HUES64 (cell line): ENCODE results near the gene CCNA1.

ENCODE experiments used
- H3K27ac ChIP-seq: 2 replicates; pipeline ENCODE4 v1.7.0; 2013; ENCODE audit warnings: low read depth, low read length, inconsistent platforms
- H3K27me3 ChIP-seq: 2 replicates; pipeline ENCODE4 v1.6.1; 2013; ENCODE audit warnings: mild to moderate bottlenecking, low read length; ENCODE audit not compliant: insufficient read depth
- H3K36me3 ChIP-seq: 2 replicates; pipeline ENCODE4 v1.6.1; 2013; ENCODE audit warnings: mild to moderate bottlenecking, low read length; ENCODE audit not compliant: insufficient read depth
- H3K4me1 ChIP-seq: 2 replicates; pipeline ENCODE4 v1.6.1; 2013; ENCODE audit warnings: mild to moderate bottlenecking, low read length, moderate library complexity; ENCODE audit not compliant: insufficient read depth
- H3K4me3 ChIP-seq: 2 replicates; pipeline ENCODE4 v1.5.1; 2013; ENCODE audit warnings: mild to moderate bottlenecking, low read length, moderate library complexity
- H3K9ac ChIP-seq: 2 replicates; pipeline ENCODE4 v1.6.1; 2013; ENCODE audit warnings: mild to moderate bottlenecking, low read depth, low read length
- H3K9me3 ChIP-seq: 2 replicates; pipeline ENCODE4 v1.6.1; 2013; ENCODE audit warnings: low read depth, low read length; ENCODE audit not compliant: insufficient read depth
- WGBS: fragments of 150-250, 120-280 bp; methylation state at CpG from one replicate; pipeline ENCODE4 v1.1.7; 2013; ENCODE audit warnings: missing lambda C conversion rate; 5-methylcytosine and 5-hydroxymethylcytosine counted together

Gene CCNA1

GRCh38 chr13:36454121-36454520 is 21.8 kb downstream of the CCNA1 start:
- no peaks in the 10 kb centered on the region for H3K36me3 ChIP-seq
- no peak overlapping the region for H3K9ac ChIP-seq
- no peaks in the 10 kb centered on the region for H3K9me3 ChIP-seq
- no peaks in the 10 kb centered on the region for H3K27me3 ChIP-seq
- no peak overlapping the region for H3K27ac ChIP-seq
- 98% methylated on average over 1 of the region's 1 CpG for WGBS
- H3K4me1 ChIP-seq: peaks cover 18% of the 10 kb centered on the region
- no peak overlapping the region for H3K4me3 ChIP-seq

- Histone ChIP-seq H3K36me3 (no peaks in the 10 kb centered on the region), H3K27me3 (no peaks in the 10 kb centered on the region), H3K9me3 (no peaks in the 10 kb centered on the region), H3K9ac (no peak overlapping the region), H3K4me1 (peaks cover 18% of the 10 kb centered on the region), H3K4me3 (no peak overlapping the region), H3K27ac (no peak overlapping the region)
- WGBS: 81% methylated on average over 3 of the region's 3 CpGs
These were observed 22.7 kb downstream of the CCNA1 start for GRCh38 chr13:36454987-36455386.

- 78% methylated on average over 2 of the region's 2 CpGs for WGBS
- peaks cover 18% of the 10 kb centered on the region for H3K4me1 ChIP-seq
- H3K9ac ChIP-seq: no peak overlapping the region
- H3K9me3 ChIP-seq: no peaks in the 10 kb centered on the region
- no peak overlapping the region for H3K27ac ChIP-seq
- H3K4me3 ChIP-seq: no peak overlapping the region
- no peaks in the 10 kb centered on the region for H3K36me3 ChIP-seq
- no peaks in the 10 kb centered on the region for H3K27me3 ChIP-seq
These were observed 24.3 kb downstream of the CCNA1 start for GRCh38 chr13:36456577-36456976.

- Histone ChIP-seq H3K27ac (no peak overlapping the region), H3K36me3 (no peaks in the 10 kb centered on the region), H3K27me3 (no peaks in the 10 kb centered on the region), H3K9ac (no peak overlapping the region), H3K4me1 (no peaks in the 10 kb centered on the region; the same call in 1 of the 2 replicates), H3K4me3 (no peak overlapping the region), H3K9me3 (no peaks in the 10 kb centered on the region)
These were observed 29.2 kb downstream of the CCNA1 start for GRCh38 chr13:36461506-36461905.

- Histone ChIP-seq H3K27me3 (no peaks in the 10 kb centered on the region), H3K4me1 (no peaks in the 10 kb centered on the region), H3K36me3 (no peaks in the 10 kb centered on the region), H3K9ac (no peak overlapping the region), H3K27ac (no peak overlapping the region), H3K9me3 (0 out of 2 replicates have a peak, but pooled peaks cover 14% of the 10 kb centered on the region), H3K4me3 (no peak overlapping the region)
- 93% methylated on average over 1 of the region's 2 CpGs for WGBS
These were observed 43.2 kb downstream of the CCNA1 start for GRCh38 chr13:36475468-36475867.

- H3K9ac ChIP-seq: no peak overlapping the region
- no peaks in the 10 kb centered on the region for H3K27me3 ChIP-seq
- 0 out of 2 replicates have a peak, but pooled peaks cover 14% of the 10 kb centered on the region for H3K9me3 ChIP-seq
- H3K27ac ChIP-seq: no peak overlapping the region
- WGBS: 98% methylated on average over 2 of the region's 2 CpGs
- no peak overlapping the region for H3K4me3 ChIP-seq
- H3K36me3 ChIP-seq: no peaks in the 10 kb centered on the region
- H3K4me1 ChIP-seq: no peaks in the 10 kb centered on the region; the same call in 1 of the 2 replicates
These were observed 44.4 kb downstream of the CCNA1 start for GRCh38 chr13:36476661-36477060.

GRCh38 chr13:36480726-36481427 is 48.6 kb downstream of the CCNA1 start:
- 89% methylated on average over 1 of the region's 2 CpGs for WGBS
- Histone ChIP-seq H3K27ac (no peak overlapping the region), H3K4me3 (no peak overlapping the region), H3K9me3 (no peaks in the 10 kb centered on the region), H3K27me3 (no peaks in the 10 kb centered on the region), H3K36me3 (no peaks in the 10 kb centered on the region), H3K4me1 (no peaks in the 10 kb centered on the region; the same call in 1 of the 2 replicates), H3K9ac (no peak overlapping the region)

GRCh38 chr13:36490055-36490454 is 57.8 kb downstream of the CCNA1 start:
- Histone ChIP-seq H3K9me3 (no peaks in the 10 kb centered on the region), H3K36me3 (no peaks in the 10 kb centered on the region), H3K4me3 (no peak overlapping the region), H3K27me3 (no peaks in the 10 kb centered on the region), H3K4me1 (no peaks in the 10 kb centered on the region), H3K9ac (no peak overlapping the region), H3K27ac (no peak overlapping the region)
